Measurements from ENCODE around the gene TTYH1. TPM values are rescaled to one million over a fixed set of nuclear protein-coding genes. Genes with fewer than 3 reads are reported as not detected.
"Not testable (repeated sequence)": the region's sequence is repeated elsewhere in the genome, so short reads cannot be mapped to it uniquely, and the experiment has no call there.

The TTYH1 gene
- 0.44 TPM for total RNA-seq

DNA sequence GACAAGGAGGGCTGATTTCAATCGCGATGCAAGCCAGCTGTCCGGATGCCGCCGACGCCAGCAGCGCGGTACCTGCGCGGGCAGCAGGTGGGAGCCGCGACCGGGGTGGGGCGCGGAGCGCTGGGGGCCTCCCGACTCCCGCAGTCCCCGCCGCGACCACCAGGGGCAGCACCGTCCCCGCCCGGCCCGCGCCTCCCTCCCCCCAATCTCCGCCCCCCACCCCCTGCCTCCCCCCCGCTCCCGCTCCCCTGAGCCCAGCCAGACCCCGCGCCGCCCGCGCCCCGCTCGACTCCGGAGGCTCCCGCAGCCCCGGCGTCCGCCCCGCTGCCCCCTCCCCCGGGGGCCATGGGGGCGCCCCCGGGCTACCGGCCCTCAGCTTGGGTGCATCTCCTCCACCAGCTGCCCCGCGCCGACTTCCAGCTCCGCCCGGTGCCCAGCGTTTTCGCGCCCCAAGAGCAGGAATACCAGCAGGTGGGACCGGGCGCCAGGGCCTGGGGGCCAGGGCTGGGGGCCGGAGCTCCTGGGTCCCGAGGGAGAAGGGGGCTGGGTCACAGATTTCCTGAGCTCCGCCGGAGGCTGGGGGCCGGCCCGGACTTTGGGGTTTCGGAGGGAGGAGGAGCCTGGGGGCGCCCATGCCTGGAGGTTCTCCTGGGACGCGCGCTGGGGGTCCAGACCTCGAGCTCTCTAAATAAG, at the start of gene TTYH1:
Gene TTYH1 (plus strand): TSS at position 257 of the 693 bp plus-strand sequence. CDS start 89 bp downstream, at position 346.
- no peak for ATAC-seq

DNA sequence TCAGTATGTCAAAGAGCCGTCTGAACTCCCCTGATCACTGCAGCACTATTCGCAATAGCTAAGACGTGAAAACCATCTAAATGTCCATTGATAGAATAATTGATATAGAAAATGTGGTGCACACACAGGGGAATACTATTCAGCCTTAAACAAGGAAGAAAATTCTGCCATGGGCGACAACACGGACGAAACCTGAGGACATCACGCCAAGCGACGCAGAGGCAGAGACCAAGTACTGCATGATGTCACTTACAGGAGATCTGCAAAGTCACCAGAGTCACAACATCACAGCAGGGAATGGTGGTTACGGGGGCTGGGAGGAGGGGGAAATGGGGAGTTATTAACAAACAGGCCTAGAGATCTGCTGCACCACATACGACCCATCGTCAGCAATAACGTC, 49.5 kb upstream of the TTYH1 start:
- not testable (repeated sequence) for ATAC-seq

DNA sequence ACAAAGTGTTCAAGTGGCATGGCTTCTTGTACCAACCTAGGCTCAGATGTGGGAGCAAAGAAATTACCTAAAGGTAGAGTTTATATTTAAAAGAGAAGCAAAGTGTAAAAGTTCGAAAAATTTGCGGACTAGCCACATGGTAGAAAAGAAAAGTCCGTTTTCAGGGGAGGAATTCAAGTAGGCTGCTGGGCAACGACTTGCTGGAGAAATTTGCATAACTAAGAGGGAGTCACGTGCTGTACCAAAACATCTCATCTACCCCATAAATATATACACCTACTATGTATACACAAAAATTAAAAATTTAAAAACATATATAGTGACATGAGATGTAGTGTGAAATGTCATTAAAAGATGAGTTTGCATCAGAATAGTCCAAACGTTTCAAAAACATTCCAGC, 48.5 kb upstream of the TTYH1 start:
- ATAC-seq = no peak

DNA sequence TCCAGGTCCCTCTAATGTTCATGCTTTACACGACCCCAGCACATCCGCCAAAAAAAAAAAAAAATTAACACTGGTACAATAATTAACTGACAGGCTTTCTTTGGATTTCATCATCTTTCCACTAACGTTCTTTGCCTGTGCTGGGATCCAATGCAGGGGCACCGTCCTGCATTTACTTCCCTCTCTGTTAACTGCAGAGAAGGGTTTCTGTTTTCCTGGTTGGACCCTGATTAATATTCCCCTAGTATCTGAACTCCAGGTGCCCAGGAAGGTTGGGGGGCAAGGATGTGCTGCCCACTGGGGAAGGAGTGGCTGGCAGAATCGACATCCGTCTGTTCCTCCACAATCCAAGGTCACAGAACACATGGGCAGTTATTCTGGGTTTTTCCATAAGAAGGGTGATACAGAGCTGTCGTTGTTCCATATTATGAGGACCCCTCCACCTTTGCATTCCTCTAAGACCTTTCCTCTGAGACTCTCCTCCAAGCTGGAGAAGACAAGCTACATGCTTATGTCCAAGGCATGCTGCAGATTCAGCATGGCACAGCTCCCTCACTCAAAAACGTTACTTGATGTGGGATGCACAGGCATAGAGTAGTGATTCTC, 46.1 kb upstream of the TTYH1 start:
- no peak for ATAC-seq

DNA sequence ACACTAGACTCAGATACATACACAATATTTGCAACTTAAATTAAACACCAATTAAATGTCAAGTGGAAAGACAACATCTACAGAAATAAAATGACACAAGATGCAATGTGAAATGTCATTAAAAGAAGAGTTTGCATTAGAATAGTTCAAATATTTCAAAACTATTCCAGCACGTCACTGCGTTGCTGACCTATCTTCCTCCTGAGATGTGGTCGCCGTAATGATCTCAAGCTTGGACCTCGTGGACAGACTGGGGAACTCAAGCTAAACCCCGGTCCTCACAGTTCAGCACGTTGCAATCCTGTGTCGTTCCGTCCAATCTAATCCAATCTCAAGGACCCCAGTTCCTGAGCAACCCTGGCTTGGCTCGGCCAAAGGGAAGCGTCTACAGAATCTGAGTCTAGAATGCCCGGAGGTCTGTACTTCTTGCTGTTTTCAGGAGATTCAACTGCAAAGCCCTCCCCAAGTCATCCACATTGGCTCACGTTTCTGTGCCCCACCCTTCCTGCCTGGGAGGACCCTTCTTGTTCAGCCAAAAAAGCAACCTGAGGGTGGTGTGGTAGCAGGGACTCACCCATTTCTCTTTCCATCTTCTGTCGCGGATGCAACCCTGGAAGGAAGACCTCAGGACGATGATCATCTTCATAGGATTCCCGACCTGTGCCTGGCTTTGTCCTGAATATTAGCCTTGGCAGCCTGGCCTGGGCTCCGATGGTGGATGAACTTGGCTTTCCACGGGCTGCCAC, 45.4 kb upstream of the TTYH1 start:
- not testable (repeated sequence) for ATAC-seq

DNA sequence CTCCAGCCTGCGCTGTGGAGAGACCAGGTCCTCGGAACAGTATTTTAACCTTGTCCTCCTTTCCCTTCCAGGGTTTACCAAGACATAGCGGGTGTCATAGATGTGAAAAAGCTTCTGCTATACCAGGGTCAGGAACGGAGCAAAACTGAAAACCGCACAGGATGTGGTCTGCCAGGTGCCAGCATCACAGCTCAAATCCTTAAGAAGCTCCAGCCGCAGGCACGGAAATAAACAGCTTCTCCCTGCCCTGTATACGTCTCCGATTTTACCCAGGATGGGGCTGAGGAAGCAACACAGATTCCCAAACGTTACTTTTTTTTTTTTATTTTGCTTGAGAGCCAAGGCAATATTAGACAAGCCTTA, 44.8 kb upstream of the TTYH1 start:
- not testable (repeated sequence) for ATAC-seq

DNA sequence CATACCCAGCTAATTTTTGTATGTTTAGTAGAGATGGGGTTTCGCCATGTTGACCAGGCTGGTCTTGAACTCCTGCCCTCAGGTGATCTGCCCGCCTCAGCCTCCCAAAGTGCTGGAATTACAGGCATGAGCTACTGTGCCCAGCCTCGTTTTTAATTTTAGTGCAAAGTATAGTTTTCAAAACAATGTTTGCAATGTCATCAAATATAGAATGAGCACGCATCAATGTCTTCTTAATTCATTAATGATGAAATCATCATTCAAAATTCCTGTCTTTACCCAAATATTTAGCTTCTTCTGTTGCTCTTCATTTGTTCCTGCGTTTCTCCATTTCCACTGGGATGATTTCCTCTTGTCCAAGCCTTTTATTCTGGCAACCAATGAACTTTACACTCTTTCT, 43.8 kb upstream of the TTYH1 start:
- not testable (repeated sequence) for ATAC-seq

DNA sequence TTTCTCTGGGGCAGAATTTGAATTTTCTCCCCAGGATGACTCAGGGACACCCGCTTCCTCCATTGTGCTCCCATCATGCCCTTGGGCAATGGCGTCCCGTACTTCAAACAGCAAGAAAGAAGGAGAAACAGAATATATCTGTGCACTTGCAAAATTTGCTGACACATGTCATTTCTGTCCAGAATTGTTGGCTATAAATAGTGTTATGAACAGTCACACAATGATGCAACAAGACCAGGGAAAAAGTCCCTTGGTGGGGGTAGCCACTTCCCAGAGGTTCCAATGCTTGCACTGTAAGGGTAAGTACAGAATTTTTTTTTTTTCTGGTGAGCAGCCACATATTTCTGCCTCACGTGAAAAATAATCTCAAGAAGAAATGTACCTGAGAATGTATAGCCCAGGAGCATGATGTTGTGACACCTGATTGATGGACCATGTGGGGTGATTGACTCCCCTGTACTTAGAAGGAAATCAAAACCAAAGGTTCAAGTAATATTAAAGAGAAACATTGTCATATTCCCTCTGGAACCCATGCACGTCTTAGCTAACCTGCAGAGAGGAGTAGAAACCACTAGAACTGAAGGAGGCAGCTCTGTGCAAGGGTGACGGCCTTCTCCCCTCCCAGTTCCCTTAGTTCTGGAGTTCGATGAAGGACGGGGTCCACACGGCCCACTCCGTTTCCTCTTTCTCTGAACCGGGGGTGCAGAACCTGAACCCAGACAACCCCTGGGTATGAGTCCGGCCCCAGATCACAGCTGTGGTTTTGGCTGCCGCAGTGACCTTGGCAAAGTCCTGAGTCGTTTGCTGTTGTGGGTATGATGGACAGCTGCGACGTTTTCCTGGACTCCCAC, 41.3 kb upstream of the TTYH1 start:
- ATAC-seq = no peak

DNA sequence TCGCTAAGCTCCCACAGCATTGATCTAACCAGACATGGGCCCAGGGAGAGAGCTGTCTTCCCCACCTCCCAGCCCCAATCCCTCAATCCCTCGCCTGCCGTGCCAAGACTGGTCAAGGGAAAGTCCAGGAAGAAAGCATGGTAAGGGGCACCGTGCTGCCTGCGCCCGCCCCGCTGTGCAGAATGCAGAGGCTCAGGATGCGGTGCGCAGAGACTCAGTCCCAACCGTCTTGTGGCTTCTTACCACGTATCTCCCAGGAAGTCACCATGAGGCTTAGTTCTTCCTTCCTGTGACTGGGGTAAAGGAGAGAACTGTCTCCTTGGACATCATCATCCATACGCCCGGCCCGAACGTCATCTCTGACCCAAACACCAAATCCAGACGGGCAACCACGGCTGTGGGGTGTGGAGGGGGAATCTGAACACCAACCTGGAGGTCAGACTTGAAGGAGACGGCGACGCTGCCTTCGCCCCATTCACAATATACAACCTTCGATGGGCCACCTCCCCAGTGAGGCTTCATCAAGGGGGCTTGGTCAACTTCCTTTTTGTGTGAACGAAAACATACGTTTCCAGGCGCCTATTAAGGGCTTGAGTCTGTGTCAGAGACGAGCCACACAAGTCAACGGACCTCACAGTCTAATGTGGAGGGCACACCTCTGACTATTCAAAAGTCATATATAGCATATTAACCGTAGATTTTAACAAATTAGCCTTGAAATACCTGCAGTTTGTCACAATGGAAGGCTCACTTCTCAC, 39.9 kb upstream of the TTYH1 start:
- ATAC-seq = not testable (repeated sequence)

DNA sequence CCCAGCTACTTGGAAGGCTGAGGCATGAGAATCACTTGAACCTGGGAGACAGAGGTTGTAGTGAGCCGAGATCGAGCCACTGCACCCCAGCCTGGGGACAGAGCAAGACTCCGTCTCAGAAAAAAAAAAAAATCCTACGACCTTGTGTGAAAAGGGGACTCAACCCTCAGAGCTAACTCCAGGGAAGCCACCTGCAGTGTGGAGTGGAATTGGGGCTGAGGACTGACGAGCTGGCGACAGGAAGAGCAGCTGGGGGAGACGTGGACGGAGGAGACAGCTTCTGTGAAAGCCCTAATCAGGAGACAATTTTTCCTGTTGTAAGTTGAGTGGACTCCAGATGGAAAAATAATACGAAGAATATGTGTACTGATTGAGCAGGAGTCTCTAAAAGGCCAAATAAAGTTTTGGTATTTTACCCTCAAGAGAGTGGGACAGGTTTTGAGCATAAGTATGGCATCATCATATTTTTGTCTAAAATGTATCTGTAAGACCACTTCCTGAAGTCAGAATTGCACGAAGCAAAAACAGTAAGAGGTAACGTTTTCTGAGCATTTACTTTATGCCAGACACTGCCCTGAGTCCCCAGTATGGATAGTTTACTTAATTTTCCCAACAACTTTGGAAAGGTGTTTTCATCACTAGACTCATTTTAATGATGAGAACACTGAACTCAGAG, 38.5 kb upstream of the TTYH1 start:
- ATAC-seq = no peak

DNA sequence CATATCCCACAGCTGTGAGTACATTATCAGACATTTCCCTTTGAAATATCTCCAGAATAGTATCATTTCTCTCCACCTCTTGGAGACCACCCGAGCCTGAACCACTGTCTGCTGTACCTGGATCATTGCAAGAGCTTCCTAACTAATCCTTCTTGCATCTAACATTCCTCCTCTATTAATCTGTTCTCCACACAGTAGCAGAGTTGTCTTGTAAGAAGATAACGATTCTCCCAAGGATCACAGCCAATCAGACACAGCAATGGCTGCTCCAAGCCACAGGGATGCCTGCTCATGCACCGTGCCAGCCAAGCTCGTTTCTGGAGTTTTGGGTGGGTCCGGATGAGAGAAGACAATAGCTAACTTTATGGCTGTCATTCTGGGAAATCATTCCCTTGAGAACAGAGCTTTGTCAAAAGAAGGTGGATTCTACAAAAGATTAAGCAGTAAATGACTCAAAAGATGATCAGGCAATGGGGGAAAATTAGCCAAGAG, 36.0 kb upstream of the TTYH1 start:
- ATAC-seq = no peak

DNA sequence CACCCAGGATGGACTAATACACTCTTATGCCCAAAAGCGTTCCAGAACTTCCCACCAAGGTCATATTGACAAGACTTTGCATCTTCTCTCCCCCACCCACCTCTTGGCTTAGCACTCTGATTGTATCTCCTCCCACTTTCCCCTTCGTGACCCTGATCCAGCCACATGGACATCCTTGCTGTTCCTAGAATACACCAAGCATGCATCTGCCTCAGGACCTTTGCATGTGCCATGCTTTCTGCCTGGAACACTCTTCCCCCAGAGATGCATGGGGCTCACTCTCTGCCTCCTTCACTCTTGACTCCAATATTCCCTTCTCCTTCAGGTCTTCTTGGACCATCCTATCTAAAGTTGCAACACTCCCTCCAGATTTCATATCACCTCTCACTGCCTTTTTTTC, 34.4 kb upstream of the TTYH1 start:
- ATAC-seq = no peak

DNA sequence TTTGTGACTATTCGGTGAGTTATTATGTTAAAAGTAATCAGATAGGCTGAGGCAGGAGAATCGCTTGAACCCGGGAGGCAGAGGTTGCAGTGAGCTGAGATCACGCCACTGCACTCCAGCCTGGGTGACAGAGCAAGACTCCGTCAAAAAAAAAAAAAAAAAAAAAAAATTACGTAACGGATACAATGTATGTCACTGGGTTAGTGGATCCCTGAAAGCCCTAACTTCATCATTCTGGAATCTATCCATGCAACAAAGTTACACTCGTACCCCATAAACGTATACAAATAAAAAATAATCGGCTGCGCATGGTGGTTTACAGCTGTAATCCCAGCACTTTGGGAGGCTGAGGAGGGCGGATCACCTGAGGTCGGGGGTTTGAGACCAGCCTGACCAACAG, 33.2 kb upstream of the TTYH1 start:
- not testable (repeated sequence) for ATAC-seq

DNA sequence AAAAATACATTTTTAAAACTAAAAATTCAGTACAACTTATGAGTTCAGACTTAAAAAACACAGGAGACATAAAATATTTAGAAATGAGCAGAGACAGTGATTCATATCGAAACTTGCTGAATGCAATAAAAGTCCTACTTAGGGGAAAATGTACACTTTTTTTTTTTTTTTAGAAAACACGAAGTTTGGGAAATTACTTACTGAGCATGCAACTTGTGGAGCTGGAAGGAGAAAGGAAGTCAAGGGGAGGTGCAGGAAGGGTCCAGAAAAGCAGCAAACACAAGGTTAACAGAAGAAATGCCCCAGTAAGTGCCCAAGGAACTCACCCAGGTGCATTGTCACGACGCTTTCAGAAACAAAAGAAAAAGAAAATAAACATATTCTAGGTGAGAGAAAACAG, 31.9 kb upstream of the TTYH1 start:
- ATAC-seq = no peak

DNA sequence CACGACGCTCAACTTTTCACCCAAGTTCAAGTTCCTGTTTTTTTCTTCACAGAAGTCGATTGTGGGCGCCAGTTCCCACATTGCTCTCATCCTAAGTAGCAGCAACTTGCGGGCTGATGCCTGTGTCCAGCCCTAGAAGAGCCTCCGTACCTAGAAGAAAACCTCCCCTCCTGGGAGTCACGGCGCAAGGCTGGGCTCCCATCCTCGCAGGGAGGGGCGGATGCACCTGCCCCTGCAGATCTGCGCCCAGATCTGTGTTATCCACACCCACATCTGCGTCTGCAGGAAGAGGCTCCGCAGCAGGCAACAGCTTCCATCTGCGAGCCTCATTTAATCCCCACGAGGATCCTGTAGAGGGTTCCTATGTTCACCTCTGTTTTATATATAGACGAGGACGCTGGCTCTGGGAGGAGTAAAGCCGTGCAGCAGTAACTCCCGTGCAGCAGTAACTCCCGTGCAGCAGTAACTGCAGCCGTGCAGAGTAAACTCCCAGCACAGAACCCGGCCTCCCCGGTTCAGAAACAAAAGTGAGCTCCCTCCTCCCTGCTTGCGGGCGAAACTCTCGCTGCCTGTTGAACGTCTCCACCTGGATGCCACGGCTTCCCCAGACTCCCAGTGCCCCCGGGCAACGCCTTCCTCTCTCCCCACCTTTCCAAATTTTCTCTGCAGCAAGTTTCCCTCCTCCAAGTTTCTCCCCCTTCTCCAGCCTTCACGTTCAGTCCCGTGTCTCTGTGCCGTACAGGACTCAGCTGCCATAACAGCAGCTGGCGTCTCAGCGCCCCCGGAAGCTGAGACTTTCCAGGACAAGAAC, 27.1 kb upstream of the TTYH1 start:
- no peak for ATAC-seq

DNA sequence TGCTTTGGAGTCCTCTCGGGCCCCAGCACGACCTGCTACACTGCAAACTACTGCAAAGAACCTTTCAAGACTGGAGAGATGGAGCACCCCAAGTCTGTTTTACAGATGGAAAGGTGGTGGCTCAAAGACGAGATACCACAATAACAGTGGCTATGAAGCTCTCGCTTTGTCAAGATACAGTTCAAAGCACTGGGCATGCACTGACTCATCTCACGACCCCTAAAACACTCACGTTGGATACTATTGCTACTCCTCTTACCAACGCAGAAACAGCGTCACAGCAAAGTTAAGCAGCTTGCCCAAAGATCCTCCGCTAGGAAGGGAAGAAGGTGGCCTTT, 26.5 kb upstream of the TTYH1 start:
- ATAC-seq = no peak

DNA sequence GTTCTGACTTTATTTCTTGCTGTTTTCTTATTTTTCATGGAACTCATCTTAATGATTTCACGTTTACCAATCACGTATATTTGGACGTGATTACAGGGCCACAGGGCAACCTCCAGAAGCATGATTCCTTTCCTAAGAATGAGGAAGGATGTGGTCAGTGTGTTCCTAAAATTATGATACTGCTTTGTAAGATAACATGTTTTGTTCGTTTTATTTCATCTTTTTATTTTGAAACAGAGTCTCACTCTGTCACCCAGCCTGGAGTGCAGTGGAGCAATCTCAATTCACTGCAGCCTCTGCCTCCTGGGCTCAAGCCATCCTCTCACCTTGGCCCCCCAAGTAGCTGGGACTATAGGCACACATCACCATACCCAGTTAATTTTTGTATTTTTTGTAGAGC, 25.7 kb upstream of the TTYH1 start:
- ATAC-seq = no peak

DNA sequence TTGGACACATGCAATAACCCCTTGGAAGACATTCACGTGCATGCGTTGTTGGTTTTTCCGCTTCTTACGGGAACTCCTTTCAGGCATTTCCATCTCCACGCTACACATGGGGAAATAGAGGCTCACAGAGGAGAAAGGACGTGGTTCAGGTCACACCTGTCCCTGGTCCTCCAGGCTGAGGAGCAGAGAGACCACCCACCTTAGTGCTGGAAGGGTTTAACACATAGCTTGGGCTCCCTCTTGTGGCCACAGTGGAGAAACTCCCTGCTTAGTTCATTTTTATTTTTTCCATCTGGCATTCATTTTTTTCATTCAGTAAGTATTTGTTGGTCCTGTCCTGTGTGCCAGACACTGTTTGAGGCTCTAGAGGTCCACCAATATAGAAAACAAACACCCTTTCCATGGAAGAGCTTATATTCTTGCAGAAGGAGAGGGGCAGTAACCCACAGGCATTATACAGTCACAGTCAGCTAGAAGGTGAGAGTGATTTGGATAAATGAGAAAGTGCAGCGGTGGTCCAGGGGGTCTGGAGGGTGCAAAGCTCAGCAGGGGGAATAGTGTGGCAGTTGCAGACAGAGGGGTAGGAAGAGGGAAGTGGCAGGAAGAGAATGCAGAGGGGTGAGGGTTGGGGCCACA, 24.2 kb upstream of the TTYH1 start:
- ATAC-seq = no peak

DNA sequence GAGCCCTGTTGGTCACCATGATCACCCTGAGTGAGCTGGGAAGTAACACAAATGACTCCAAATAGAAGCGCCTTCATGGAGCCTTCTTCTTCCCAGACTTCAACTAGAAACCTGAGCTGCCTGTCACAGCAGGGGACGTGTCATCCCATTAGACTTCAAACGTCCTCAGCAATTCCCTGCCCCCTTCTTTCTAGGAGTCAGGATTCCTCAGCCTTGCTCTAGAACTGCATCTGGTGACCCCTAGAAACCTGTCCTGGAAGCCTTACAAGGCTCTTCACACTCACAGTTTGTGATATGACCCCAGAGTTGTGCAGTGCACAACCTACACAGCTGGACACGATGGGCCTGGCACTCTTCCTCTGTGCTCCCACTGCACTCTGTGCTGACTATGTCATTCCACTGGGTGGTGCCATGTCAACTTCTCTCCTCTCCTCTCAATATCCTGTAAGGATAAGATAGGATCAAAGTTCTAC, 23.6 kb upstream of the TTYH1 start:
- peak; percentile 59 for ATAC-seq

DNA sequence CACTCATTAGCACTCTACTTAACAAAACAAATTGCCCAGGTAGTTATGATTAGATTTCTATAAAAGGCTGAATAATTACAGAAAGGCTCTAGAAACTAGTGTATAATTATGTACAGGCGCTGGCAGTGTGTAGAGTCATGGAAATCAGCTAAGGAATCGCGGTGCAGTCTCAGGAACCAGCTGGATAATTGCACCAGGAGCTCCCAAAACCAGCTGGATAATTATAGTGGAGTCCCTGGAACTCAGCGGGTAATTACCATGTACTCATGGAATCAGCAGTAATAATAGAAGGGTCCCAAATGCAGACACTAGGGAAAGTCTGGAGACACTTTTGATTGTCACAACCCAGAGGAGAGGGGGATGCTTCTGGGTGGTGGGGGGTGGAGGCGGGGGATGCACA, 23.2 kb upstream of the TTYH1 start:
- ATAC-seq = no peak
